ENCODE results near the gene ADSS2. TPM values are rescaled to one million over a fixed set of nuclear protein-coding genes. Genes with fewer than 3 reads are reported as not detected.

Gene ADSS2
- total RNA-seq, 1 experiment from 2014 or later = 82.8 TPM

DNA sequence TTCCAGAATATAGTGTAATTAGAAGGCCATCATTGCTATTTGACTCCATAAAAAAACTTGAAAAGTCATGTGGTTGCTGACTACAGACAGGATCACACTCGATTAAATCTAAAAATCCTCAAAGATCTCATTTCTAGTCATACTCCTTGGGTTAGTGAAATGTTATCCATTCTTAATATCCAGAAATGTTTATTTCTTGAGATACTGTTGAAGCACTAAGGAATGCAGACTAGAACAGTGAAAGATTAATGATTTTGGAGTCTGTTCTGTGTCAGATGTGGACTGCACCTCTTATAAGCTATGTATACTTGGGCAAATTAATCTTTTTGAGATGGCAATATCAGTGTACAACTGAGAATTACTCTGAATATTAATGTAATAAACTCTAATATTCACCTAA is 65.1 kb downstream of the ADSS2 start:
- CTCF ChIA-PET = interaction anchor here (0.7 kb wide), 1 partner anchor 12 kb away, joined by 3 read pairs; no protein-coding TSS in a partner anchor
- H3K27ac Mint-ChIP-seq = no peak overlapping the region

DNA sequence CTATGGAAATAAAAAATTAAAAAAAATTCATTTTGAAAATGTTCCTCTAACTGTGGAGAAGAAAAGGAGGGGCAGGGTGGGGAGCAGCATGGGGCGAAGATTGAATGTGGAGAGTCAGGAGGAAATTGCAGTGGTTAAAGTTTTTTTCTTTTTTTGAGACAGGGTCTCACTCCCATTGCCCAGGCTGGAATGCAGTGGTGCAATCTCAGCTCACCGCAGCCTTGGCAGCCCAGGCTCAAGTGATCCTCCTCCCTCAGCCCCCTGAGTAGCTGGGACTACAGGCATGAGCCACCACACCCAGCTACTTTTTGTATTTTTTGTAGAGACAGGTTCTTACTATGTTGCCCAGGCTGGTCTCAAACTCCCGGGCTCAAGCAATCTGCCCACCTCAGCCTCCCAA is 67.6 kb downstream of the ADSS2 start:
- Mint-ChIP-seq H3K27ac (no peak overlapping the region), H3K27me3 (ENCODE audit: low read depth) (no peaks in the 10 kb centered on the region), H3K9me3 (no peaks in the 10 kb centered on the region), H3K4me3 (no peak overlapping the region), H3K36me3 (no peaks in the 10 kb centered on the region), H3K4me1 (peaks cover 6% of the 10 kb centered on the region; the same call in 1 of the 2 replicates)
- ChIA-PET CTCF (interaction anchor here (1.3 kb wide), 1 partner anchor 85 kb away, joined by 3 read pairs; no protein-coding TSS in a partner anchor), POLR2A (no interaction called here)
- ATAC-seq = no peak; the same call in 1 of the 2 replicates
- DNase-seq (ENCODE audit: low spot score) = no peak
- TF ChIP-seq, protein P1, sequence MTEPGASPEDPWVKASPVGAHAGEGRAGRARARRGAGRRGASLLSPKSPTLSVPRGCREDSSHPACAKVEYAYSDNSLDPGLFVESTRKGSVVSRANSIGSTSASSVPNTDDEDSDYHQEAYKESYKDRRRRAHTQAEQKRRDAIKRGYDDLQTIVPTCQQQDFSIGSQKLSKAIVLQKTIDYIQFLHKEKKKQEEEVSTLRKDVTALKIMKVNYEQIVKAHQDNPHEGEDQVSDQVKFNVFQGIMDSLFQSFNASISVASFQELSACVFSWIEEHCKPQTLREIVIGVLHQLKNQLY (CRISPR knock-in tag; IDR thresholded peaks at IDR 0.05) = no peak
- TF ChIP-seq NR2C2 (CRISPR knock-in tag; IDR thresholded peaks at IDR 0.05) (no peak), CREM (CRISPR knock-in tag; IDR thresholded peaks at IDR 0.05) (no peak), SMAD3 (CRISPR knock-in tag; IDR thresholded peaks at IDR 0.05; ENCODE audit: borderline replicate concordance) (no peak), ATF1 (CRISPR knock-in tag; IDR thresholded peaks at IDR 0.05) (no peak), GRHL2 (CRISPR knock-in tag; IDR thresholded peaks at IDR 0.05; ENCODE audit: insufficient replicate concordance, severe bottlenecking) (no peak), FOXJ3 (CRISPR knock-in tag; IDR thresholded peaks at IDR 0.05; ENCODE audit: borderline replicate concordance) (no peak)
- TF ChIP-seq, protein P2, sequence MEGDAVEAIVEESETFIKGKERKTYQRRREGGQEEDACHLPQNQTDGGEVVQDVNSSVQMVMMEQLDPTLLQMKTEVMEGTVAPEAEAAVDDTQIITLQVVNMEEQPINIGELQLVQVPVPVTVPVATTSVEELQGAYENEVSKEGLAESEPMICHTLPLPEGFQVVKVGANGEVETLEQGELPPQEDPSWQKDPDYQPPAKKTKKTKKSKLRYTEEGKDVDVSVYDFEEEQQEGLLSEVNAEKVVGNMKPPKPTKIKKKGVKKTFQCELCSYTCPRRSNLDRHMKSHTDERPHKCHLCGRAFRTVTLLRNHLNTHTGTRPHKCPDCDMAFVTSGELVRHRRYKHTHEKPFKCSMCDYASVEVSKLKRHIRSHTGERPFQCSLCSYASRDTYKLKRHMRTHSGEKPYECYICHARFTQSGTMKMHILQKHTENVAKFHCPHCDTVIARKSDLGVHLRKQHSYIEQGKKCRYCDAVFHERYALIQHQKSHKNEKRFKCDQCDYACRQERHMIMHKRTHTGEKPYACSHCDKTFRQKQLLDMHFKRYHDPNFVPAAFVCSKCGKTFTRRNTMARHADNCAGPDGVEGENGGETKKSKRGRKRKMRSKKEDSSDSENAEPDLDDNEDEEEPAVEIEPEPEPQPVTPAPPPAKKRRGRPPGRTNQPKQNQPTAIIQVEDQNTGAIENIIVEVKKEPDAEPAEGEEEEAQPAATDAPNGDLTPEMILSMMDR (IDR thresholded peaks at IDR 0.05) = no peak
- TF ChIP-seq, protein P3, sequence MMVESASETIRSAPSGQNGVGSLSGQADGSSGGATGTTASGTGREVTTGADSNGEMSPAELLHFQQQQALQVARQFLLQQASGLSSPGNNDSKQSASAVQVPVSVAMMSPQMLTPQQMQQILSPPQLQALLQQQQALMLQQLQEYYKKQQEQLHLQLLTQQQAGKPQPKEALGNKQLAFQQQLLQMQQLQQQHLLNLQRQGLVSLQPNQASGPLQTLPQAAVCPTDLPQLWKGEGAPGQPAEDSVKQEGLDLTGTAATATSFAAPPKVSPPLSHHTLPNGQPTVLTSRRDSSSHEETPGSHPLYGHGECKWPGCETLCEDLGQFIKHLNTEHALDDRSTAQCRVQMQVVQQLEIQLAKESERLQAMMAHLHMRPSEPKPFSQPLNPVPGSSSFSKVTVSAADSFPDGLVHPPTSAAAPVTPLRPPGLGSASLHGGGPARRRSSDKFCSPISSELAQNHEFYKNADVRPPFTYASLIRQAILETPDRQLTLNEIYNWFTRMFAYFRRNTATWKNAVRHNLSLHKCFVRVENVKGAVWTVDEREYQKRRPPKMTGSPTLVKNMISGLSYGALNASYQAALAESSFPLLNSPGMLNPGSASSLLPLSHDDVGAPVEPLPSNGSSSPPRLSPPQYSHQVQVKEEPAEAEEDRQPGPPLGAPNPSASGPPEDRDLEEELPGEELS (CRISPR knock-in tag; IDR thresholded peaks at IDR 0.05) = no peak
- TF ChIP-seq, protein P4, sequence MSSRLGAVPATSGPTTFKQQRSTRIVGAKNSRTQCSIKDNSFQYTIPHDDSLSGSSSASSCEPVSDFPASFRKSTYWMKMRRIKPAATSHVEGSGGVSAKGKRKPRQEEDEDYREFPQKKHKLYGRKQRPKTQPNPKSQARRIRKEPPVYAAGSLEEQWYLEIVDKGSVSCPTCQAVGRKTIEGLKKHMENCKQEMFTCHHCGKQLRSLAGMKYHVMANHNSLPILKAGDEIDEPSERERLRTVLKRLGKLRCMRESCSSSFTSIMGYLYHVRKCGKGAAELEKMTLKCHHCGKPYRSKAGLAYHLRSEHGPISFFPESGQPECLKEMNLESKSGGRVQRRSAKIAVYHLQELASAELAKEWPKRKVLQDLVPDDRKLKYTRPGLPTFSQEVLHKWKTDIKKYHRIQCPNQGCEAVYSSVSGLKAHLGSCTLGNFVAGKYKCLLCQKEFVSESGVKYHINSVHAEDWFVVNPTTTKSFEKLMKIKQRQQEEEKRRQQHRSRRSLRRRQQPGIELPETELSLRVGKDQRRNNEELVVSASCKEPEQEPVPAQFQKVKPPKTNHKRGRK (CRISPR knock-in tag; IDR thresholded peaks at IDR 0.05; ENCODE audit: borderline replicate concordance) = no peak

More for the DNA sequence above, 65.1 kb downstream of the ADSS2 start:
- ATAC-seq = no peak
- H3K4me1 Mint-ChIP-seq = no peaks in the 10 kb centered on the region
- no peak for DNase-seq (ENCODE audit: low spot score)
- POLR2A ChIA-PET = no interaction called here
- no peak for TF ChIP-seq JAZF1 (CRISPR knock-in tag; IDR thresholded peaks at IDR 0.05)
- no peak for TF ChIP-seq PRRX2 (CRISPR knock-in tag; IDR thresholded peaks at IDR 0.05)
- TF ChIP-seq, protein P5, sequence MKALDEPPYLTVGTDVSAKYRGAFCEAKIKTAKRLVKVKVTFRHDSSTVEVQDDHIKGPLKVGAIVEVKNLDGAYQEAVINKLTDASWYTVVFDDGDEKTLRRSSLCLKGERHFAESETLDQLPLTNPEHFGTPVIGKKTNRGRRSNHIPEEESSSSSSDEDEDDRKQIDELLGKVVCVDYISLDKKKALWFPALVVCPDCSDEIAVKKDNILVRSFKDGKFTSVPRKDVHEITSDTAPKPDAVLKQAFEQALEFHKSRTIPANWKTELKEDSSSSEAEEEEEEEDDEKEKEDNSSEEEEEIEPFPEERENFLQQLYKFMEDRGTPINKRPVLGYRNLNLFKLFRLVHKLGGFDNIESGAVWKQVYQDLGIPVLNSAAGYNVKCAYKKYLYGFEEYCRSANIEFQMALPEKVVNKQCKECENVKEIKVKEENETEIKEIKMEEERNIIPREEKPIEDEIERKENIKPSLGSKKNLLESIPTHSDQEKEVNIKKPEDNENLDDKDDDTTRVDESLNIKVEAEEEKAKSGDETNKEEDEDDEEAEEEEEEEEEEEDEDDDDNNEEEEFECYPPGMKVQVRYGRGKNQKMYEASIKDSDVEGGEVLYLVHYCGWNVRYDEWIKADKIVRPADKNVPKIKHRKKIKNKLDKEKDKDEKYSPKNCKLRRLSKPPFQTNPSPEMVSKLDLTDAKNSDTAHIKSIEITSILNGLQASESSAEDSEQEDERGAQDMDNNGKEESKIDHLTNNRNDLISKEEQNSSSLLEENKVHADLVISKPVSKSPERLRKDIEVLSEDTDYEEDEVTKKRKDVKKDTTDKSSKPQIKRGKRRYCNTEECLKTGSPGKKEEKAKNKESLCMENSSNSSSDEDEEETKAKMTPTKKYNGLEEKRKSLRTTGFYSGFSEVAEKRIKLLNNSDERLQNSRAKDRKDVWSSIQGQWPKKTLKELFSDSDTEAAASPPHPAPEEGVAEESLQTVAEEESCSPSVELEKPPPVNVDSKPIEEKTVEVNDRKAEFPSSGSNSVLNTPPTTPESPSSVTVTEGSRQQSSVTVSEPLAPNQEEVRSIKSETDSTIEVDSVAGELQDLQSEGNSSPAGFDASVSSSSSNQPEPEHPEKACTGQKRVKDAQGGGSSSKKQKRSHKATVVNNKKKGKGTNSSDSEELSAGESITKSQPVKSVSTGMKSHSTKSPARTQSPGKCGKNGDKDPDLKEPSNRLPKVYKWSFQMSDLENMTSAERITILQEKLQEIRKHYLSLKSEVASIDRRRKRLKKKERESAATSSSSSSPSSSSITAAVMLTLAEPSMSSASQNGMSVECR (CRISPR knock-in tag; IDR thresholded peaks at IDR 0.05; ENCODE audit: borderline replicate concordance) = no peak
- no peak for TF ChIP-seq NFYB (CRISPR knock-in tag; conservative IDR thresholded peaks at IDR 0.05; ENCODE audit: low read depth)
- TF ChIP-seq, protein P6, sequence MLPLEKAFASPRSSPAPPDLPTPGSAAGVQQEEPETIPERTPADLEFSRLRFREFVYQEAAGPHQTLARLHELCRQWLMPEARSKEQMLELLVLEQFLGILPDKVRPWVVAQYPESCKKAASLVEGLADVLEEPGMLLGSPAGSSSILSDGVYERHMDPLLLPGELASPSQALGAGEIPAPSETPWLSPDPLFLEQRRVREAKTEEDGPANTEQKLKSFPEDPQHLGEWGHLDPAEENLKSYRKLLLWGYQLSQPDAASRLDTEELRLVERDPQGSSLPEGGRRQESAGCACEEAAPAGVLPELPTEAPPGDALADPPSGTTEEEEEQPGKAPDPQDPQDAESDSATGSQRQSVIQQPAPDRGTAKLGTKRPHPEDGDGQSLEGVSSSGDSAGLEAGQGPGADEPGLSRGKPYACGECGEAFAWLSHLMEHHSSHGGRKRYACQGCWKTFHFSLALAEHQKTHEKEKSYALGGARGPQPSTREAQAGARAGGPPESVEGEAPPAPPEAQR (CRISPR knock-in tag; IDR thresholded peaks at IDR 0.05) = no peak
- TF ChIP-seq ZNF121 (CRISPR knock-in tag; IDR thresholded peaks at IDR 0.05) = no peak
- TF ChIP-seq, protein P7, sequence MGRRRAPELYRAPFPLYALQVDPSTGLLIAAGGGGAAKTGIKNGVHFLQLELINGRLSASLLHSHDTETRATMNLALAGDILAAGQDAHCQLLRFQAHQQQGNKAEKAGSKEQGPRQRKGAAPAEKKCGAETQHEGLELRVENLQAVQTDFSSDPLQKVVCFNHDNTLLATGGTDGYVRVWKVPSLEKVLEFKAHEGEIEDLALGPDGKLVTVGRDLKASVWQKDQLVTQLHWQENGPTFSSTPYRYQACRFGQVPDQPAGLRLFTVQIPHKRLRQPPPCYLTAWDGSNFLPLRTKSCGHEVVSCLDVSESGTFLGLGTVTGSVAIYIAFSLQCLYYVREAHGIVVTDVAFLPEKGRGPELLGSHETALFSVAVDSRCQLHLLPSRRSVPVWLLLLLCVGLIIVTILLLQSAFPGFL (CRISPR knock-in tag; IDR thresholded peaks at IDR 0.05; ENCODE audit: borderline replicate concordance) = no peak
- TF ChIP-seq, protein P8, sequence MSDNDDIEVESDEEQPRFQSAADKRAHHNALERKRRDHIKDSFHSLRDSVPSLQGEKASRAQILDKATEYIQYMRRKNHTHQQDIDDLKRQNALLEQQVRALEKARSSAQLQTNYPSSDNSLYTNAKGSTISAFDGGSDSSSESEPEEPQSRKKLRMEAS (CRISPR knock-in tag; IDR thresholded peaks at IDR 0.05) = no peak
- TF ChIP-seq RELA (CRISPR knock-in tag; IDR thresholded peaks at IDR 0.05; ENCODE audit: borderline replicate concordance) = no peak
- no peak for TF ChIP-seq TCF7 (CRISPR knock-in tag; IDR thresholded peaks at IDR 0.05; ENCODE audit: low read depth)
- no peak for TF ChIP-seq ZNF263 (CRISPR knock-in tag; IDR thresholded peaks at IDR 0.05; ENCODE audit: low read depth)
- no peak for TF ChIP-seq MXD4 (CRISPR knock-in tag; IDR thresholded peaks at IDR 0.05; ENCODE audit: borderline replicate concordance)
- no peaks in the 10 kb centered on the region for H3K9me3 Mint-ChIP-seq
- H3K4me3 Mint-ChIP-seq = no peak overlapping the region
- no peaks in the 10 kb centered on the region for H3K27me3 Mint-ChIP-seq (ENCODE audit: low read depth)
- H3K36me3 Mint-ChIP-seq = no peaks in the 10 kb centered on the region
